ENCODE measurements around the gene TSPEAR.

DNA sequence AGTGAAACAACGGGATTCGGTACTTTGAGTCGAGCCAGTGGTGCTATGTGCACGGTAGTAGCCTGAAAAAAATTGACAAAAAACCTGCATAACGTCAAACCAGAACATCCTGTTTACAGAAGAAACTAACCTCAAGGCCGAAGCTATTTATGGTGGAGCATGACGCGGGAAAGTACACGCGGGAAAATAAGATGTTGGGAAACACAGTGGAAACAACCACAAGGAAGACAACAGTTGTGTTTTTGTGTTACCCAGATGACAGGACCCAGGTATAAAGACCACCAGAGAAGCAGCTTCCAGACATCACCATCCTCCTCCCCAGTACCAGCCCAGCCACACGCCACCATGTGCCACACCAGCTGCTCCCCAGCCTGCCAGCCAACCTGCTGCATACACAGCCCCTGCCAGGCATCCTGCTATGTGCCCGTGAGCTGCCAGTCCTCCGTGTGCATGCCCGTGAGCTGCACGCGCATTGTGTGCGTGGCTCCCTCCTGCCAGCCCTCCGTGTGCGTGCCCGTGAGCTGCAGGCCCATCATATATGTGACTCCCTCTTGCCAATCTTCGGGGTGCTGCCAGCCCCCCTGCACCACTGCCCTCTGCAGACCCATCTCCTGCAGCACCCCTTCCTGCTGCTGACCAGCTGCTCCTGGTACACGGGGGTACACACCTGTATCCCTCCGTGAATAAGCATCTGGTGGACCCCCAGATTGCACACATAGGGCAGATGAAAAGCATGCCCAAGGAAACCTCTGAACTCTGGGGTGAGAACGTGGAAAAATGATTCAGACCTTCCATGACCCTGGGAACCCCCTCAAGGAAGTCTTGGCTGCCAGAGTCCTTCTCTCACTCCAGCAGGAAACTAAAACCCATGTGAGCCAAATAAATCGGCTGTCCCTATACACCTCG lies 53.5 kb downstream of the TSPEAR start, which contains the start of gene KRTAP12-3:
- no peak for TF ChIP-seq KAT2B (IDR thresholded peaks at IDR 0.05; ENCODE audit: borderline replicate concordance, low read depth, low read length)
- no peak for TF ChIP-seq ZFX (CRISPR knock-in tag; IDR thresholded peaks at IDR 0.05; ENCODE audit: low read depth)
- TF ChIP-seq PHF5A (CRISPR knock-in tag; IDR thresholded peaks at IDR 0.05; ENCODE audit: low read depth, unreplicated experiment): no peak
- TF ChIP-seq MAZ (IDR thresholded peaks at IDR 0.05; ENCODE audit: borderline replicate concordance, low read depth, low read length): no peak
- TF ChIP-seq MAZ (CRISPR knock-in tag; IDR thresholded peaks at IDR 0.05; ENCODE audit: low read depth): no peak
